Measurements from ENCODE around the gene TCEANC2. TPM values are rescaled to one million over a fixed set of nuclear protein-coding genes. Genes with fewer than 3 reads are reported as not detected.
"Not testable (repeated sequence)": the region's sequence is repeated elsewhere in the genome, so short reads cannot be mapped to it uniquely, and the experiment has no call there.

Gene TCEANC2
- total and polyA plus RNA-seq, 3 experiments from 2014 or later: 6.1 to 11.4 (median 10.9) TPM

DNA sequence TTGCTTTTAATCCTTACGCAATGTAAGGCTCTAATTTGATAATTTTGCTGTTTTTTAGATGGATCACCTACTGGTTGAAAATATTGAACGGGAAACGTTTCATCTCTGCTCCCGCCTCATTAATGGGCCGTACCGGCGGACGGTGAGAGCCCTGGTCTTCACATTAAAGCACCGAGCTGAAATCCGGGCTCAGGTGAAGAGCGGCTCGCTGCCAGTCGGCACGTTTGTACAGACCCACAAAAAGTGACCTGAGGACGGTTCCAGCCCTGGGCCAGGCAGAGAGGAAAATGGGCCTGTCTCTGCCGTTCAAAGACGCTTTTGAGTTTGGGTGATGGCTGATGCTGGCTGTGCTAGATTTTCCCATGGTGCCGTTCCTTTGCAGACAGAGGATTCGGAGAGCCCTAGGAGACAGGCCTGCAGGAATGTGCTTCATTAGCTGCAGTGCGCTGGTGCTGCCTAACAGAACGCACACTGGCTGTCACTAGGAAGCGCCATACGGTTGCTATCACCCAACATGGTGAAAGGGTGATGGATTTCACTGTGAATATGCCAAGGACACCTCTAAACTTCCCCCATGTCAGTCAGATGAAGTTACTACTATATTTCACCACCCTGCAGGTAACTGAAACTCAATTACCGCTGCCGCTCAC, 42.9 kb downstream of the TCEANC2 start:
- ChIA-PET POLR2A (no interaction called here), CTCF (no interaction called here)
- no peak overlapping the region for H3K27ac ChIP-seq (ENCODE audit: low read depth, low read length)
- no peaks in the 10 kb centered on the region for H3K9me3 ChIP-seq (ENCODE audit: low read length)
- no peak overlapping the region for H3K4me3 ChIP-seq (ENCODE audit: low read length)
- Mint-ChIP-seq H3K36me3 (peaks cover 0 to 72% (median 23%) of the 10 kb centered on the region in 3 donors), H3K9me3 (no peaks in the 10 kb centered on the region), H3K4me3 (no peak overlapping the region), H3K27me3 (no peaks in the 10 kb centered on the region), H3K4me1 (no peaks in the 10 kb centered on the region), H3K27ac (peak overlapping the region in 1 of 8 donors; percentile 23)
- no peak for DNase-seq
- H3K36me3 ChIP-seq (ENCODE audit: insufficient read depth, low read length): peaks cover 11% of the 10 kb centered on the region
- no peaks in the 10 kb centered on the region for H3K4me1 ChIP-seq (ENCODE audit: insufficient read depth, low read length)
- no peaks in the 10 kb centered on the region for H3K27me3 ChIP-seq (ENCODE audit: insufficient read depth, low read length, poor library complexity, severe bottlenecking)

GRCh38 chr1:54096877-54097240, 43.5 kb downstream of the TCEANC2 start:
- POLR2A ChIA-PET: no interaction called here
- peaks cover 0 to 72% (median 23%) of the 10 kb centered on the region in 3 donors for H3K36me3 Mint-ChIP-seq
- H3K27ac Mint-ChIP-seq: no peak overlapping the region

GRCh38 chr1:54099061-54099610, 45.7 kb downstream of the TCEANC2 start:
- H3K27me3 Mint-ChIP-seq: no peaks in the 10 kb centered on the region
- no peaks in the 10 kb centered on the region for H3K27me3 ChIP-seq (ENCODE audit: insufficient read depth, low read length, poor library complexity, severe bottlenecking)
- H3K4me1 Mint-ChIP-seq: no peaks in the 10 kb centered on the region
- ChIA-PET CTCF (interaction anchor here (1.4 kb wide), 1 partner anchor 24 kb away, joined by 3 read pairs; no protein-coding TSS in a partner anchor), POLR2A (no interaction called here)
- H3K4me3 Mint-ChIP-seq: no peak overlapping the region
- peak overlapping the region in 1 of 8 donors; percentile 3 for H3K27ac Mint-ChIP-seq
- H3K36me3 Mint-ChIP-seq: peaks cover 0 to 65% (median 27%) of the 10 kb centered on the region in 3 donors
- no peak for DNase-seq
- H3K4me3 ChIP-seq (ENCODE audit: low read length): no peak overlapping the region
- H3K27ac ChIP-seq (ENCODE audit: low read depth, low read length): no peak overlapping the region
- no peaks in the 10 kb centered on the region for H3K9me3 Mint-ChIP-seq
- no peaks in the 10 kb centered on the region for H3K4me1 ChIP-seq (ENCODE audit: insufficient read depth, low read length)
- peaks cover 11% of the 10 kb centered on the region for H3K36me3 ChIP-seq (ENCODE audit: insufficient read depth, low read length)
- no peaks in the 10 kb centered on the region for H3K9me3 ChIP-seq (ENCODE audit: low read length)

More at GRCh38 chr1:54096877-54097240, 43.5 kb downstream of the TCEANC2 start:
- no peak overlapping the region for H3K27ac ChIP-seq (ENCODE audit: low read depth, low read length)
- H3K4me1 ChIP-seq (ENCODE audit: insufficient read depth, low read length): no peaks in the 10 kb centered on the region
- Mint-ChIP-seq H3K27me3 (no peaks in the 10 kb centered on the region), H3K4me3 (no peak overlapping the region), H3K9me3 (no peaks in the 10 kb centered on the region), H3K4me1 (no peaks in the 10 kb centered on the region)
- peaks cover 11% of the 10 kb centered on the region for H3K36me3 ChIP-seq (ENCODE audit: insufficient read depth, low read length)
- no peaks in the 10 kb centered on the region for H3K27me3 ChIP-seq (ENCODE audit: insufficient read depth, low read length, poor library complexity, severe bottlenecking)
- no peak for DNase-seq
- CTCF ChIA-PET: no interaction called here
- no peaks in the 10 kb centered on the region for H3K9me3 ChIP-seq (ENCODE audit: low read length)
- H3K4me3 ChIP-seq (ENCODE audit: low read length): no peak overlapping the region

DNA sequence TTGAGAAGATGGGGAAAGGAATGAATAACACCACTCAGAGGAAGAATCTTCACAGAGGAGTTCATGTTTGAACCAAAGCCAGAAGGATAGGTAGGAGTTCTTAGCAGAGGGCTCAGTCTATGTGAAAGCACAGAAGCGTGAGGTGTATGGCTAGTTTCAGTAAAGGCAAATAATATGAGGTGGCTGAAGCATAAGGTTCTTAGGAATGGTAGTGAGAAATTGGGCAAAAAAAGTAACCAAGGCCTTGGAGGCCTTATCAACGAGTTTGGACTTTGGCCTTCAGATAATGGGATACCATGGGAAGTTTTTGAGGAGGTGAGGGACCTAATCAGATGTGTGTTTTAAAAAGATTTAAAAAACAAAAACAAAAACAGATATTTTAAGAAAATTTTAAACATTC, 47.1 kb downstream of the TCEANC2 start:
- Histone ChIP-seq H3K4me3 (ENCODE audit: low read length) (no peak overlapping the region), H3K4me1 (ENCODE audit: insufficient read depth, low read length) (no peaks in the 10 kb centered on the region), H3K27me3 (ENCODE audit: insufficient read depth, low read length, poor library complexity, severe bottlenecking) (no peaks in the 10 kb centered on the region), H3K36me3 (ENCODE audit: insufficient read depth, low read length) (peaks cover 11% of the 10 kb centered on the region), H3K27ac (ENCODE audit: low read depth, low read length) (no peak overlapping the region), H3K9me3 (ENCODE audit: low read length) (no peaks in the 10 kb centered on the region)
- Mint-ChIP-seq H3K9me3 (no peaks in the 10 kb centered on the region), H3K27me3 (no peaks in the 10 kb centered on the region), H3K4me1 (no peaks in the 10 kb centered on the region), H3K4me3 (no peak overlapping the region), H3K36me3 (peaks cover 0 to 56% (median 27%) of the 10 kb centered on the region in 3 donors), H3K27ac (peak overlapping the region in 1 of 8 donors; percentile 43)
- ChIA-PET CTCF (no interaction called here), POLR2A (no interaction called here)
- no peak for DNase-seq

GRCh38 chr1:54103414-54103813, 50.0 kb downstream of the TCEANC2 start:
- POLR2A ChIA-PET: no interaction called here
- no peak for DNase-seq
- Histone ChIP-seq H3K9me3 (ENCODE audit: low read length) (no peaks in the 10 kb centered on the region), H3K27ac (ENCODE audit: low read depth, low read length) (no peak overlapping the region), H3K4me1 (ENCODE audit: insufficient read depth, low read length) (no peaks in the 10 kb centered on the region), H3K27me3 (ENCODE audit: insufficient read depth, low read length, poor library complexity, severe bottlenecking) (no peaks in the 10 kb centered on the region), H3K36me3 (ENCODE audit: insufficient read depth, low read length) (peaks cover 7% of the 10 kb centered on the region), H3K4me3 (ENCODE audit: low read length) (no peak overlapping the region)
- Mint-ChIP-seq H3K27ac (no peak overlapping the region), H3K27me3 (no peaks in the 10 kb centered on the region), H3K4me3 (no peak overlapping the region), H3K4me1 (no peaks in the 10 kb centered on the region), H3K36me3 (peaks cover 0 to 28% (median 18%) of the 10 kb centered on the region in 3 donors), H3K9me3 (no peaks in the 10 kb centered on the region)
- CTCF ChIA-PET: no interaction called here

GRCh38 chr1:54104613-54105012, 51.2 kb downstream of the TCEANC2 start:
- DNase-seq; H3K4me1 Mint-ChIP-seq; H3K9me3 Mint-ChIP-seq; H3K36me3 ChIP-seq (ENCODE audit: insufficient read depth, low read length); H3K4me3 ChIP-seq (ENCODE audit: low read length); POLR2A ChIA-PET; H3K27me3 Mint-ChIP-seq; H3K27ac ChIP-seq (ENCODE audit: low read depth, low read length); H3K27me3 ChIP-seq (ENCODE audit: insufficient read depth, low read length, poor library complexity, severe bottlenecking); H3K4me3 Mint-ChIP-seq; H3K9me3 ChIP-seq (ENCODE audit: low read length); H3K4me1 ChIP-seq (ENCODE audit: insufficient read depth, low read length); CTCF ChIA-PET: not testable (repeated sequence)
- peaks cover 0 to 19% (median 18%) of the 10 kb centered on the region in 3 donors for H3K36me3 Mint-ChIP-seq
- peak overlapping the region in 1 of 8 donors; percentile 45 for H3K27ac Mint-ChIP-seq

DNA sequence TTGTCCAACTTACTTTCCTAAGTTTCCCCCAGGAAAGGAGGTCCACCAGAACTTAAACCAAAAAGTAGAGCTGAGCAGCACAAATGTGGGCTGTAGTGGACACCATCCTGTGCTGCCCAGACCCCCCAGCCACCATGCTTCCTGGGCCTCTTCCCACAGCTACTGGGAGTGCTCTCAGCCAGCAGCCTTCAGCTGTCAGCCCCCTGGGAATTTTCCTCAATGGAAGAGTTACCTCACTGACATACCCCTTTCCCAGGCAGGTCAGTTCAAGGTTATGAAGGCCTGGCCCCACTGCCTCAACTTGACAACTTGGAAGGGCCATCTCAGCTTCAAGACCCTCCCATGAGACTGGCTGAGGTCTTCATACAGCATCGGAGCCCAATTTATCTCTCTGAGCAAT, 51.7 kb downstream of the TCEANC2 start:
- peaks cover 0 to 18% (median 17%) of the 10 kb centered on the region in 3 donors for H3K36me3 Mint-ChIP-seq
- Histone ChIP-seq H3K36me3 (ENCODE audit: insufficient read depth, low read length) (no peaks in the 10 kb centered on the region), H3K27me3 (ENCODE audit: insufficient read depth, low read length, poor library complexity, severe bottlenecking) (no peaks in the 10 kb centered on the region), H3K27ac (ENCODE audit: low read depth, low read length) (no peak overlapping the region), H3K4me3 (ENCODE audit: low read length) (no peak overlapping the region), H3K9me3 (ENCODE audit: low read length) (no peaks in the 10 kb centered on the region), H3K4me1 (ENCODE audit: insufficient read depth, low read length) (no peaks in the 10 kb centered on the region)
- ChIA-PET CTCF (no interaction called here), POLR2A (no interaction called here)
- H3K27ac Mint-ChIP-seq: peak overlapping the region in 1 of 8 donors; percentile 45
- H3K4me3 Mint-ChIP-seq: no peak overlapping the region
- DNase-seq: no peak
- no peaks in the 10 kb centered on the region for H3K9me3 Mint-ChIP-seq
- H3K4me1 Mint-ChIP-seq: no peaks in the 10 kb centered on the region
- H3K27me3 Mint-ChIP-seq: no peaks in the 10 kb centered on the region

DNA sequence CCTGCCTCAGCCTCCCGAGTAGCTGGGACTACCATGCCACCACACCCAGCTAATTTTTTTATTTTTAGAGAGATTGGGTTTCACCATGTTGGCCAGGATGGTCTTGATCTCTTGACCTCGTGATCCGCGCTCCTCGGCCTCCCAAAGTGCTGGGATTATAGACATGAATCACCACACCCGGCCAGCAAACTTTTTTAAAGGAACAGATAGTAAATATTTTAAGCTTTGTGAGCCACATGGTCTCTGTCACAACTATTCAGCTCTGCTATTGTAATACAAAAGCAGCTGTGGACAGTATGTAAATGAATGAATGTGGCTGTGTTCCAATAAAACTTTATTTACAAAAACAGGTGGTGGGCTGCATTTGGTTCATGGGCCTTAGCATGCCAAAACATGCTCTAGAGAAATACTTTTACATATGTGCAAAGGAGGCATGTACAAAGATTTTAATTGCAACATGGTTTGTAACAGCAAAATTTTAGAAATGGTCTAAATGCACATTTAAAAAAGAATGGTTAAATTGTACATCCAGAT, 52.4 kb downstream of the TCEANC2 start:
- Mint-ChIP-seq H3K27ac (no peak overlapping the region), H3K9me3 (no peaks in the 10 kb centered on the region), H3K36me3 (peaks cover 0 to 15% (median 12%) of the 10 kb centered on the region in 3 donors), H3K27me3 (peaks cover 0 to 2% of the 10 kb centered on the region in 2 donors), H3K4me1 (no peaks in the 10 kb centered on the region), H3K4me3 (no peak overlapping the region)
- no peak overlapping the region for H3K27ac ChIP-seq (ENCODE audit: low read depth, low read length)
- no peak for DNase-seq
- no peaks in the 10 kb centered on the region for H3K4me1 ChIP-seq (ENCODE audit: insufficient read depth, low read length)
- H3K4me3 ChIP-seq (ENCODE audit: low read length): no peak overlapping the region
- no peaks in the 10 kb centered on the region for H3K27me3 ChIP-seq (ENCODE audit: insufficient read depth, low read length, poor library complexity, severe bottlenecking)
- H3K36me3 ChIP-seq (ENCODE audit: insufficient read depth, low read length): no peaks in the 10 kb centered on the region
- no peaks in the 10 kb centered on the region for H3K9me3 ChIP-seq (ENCODE audit: low read length)
- POLR2A ChIA-PET: no interaction called here
- CTCF ChIA-PET: no interaction called here

Data from CD8-positive, alpha-beta memory T cell (primary cell).